ENCODE results near the gene MXD4.

GRCh38 chr4:2285613-2286381 lies 23.9 kb upstream of the MXD4 start:
- no peak for TF ChIP-seq CTCF (conservative IDR thresholded peaks at IDR 0.05; ENCODE audit: low read depth, low read length)
- no peak for TF ChIP-seq EZH2phosphoT487 (IDR thresholded peaks at IDR 0.05; ENCODE audit: borderline replicate concordance, low read length)
